GM23248 (cell line): ENCODE results near the gene ZBTB20. TPM values are rescaled to one million over a fixed set of nuclear protein-coding genes. Genes with fewer than 3 reads are reported as not detected.
A peak's percentile ranks its signal among the peaks of the same experiment; 100 is the strongest.

ENCODE experiments used
- DNase-seq: peaks from one replicate; pipeline ENCODE4 v3.0.0-alpha.2; 2015
- H2AFZ ChIP-seq: fragments of 200-600 bp; sonication (generic); 2 replicates; pipeline ENCODE4 v1.6.1; 2016; ENCODE audit warnings: antibody characterized with exemption
- H3F3A ChIP-seq: fragments of 200-600 bp; sonication (generic); 2 replicates; pipeline ENCODE4 v1.6.1; 2016; ENCODE audit warnings: mild to moderate bottlenecking, antibody characterized with exemption, mixed run types; ENCODE audit not compliant: insufficient read depth
- H3K27ac ChIP-seq: fragments of 200-600 bp; sonication (generic); 2 replicates; pipeline ENCODE4 v1.5.1; 2016; ENCODE audit warnings: mild to moderate bottlenecking
- H3K27me3 ChIP-seq: fragments of 200-600 bp; sonication (generic); replicated peaks from 2 replicates; pipeline ENCODE4 v1.6.1; 2016; ENCODE audit warnings: mild to moderate bottlenecking; ENCODE audit not compliant: insufficient read depth
- H3K36me3 ChIP-seq: fragments of 200-600 bp; sonication (generic); 2 replicates; pipeline ENCODE4 v1.6.1; 2016; ENCODE audit warnings: low read depth, mild to moderate bottlenecking
- H3K4me1 ChIP-seq: fragments of 200-600 bp; sonication (generic); 2 replicates; pipeline ENCODE4 v1.6.1; 2016; ENCODE audit warnings: mild to moderate bottlenecking; ENCODE audit not compliant: insufficient read depth
- H3K4me2 ChIP-seq: fragments of 200-600 bp; sonication (generic); one replicate; pipeline ENCODE4 v1.6.1; 2016; ENCODE audit warnings: mild to moderate bottlenecking; ENCODE audit not compliant: unreplicated experiment
- H3K4me3 ChIP-seq: fragments of 200-600 bp; sonication (generic); 2 replicates; pipeline ENCODE4 v1.5.1; 2016; ENCODE audit warnings: mild to moderate bottlenecking
- H3K79me2 ChIP-seq: fragments of 200-600 bp; sonication (generic); 2 replicates; pipeline ENCODE4 v1.6.1; 2016; ENCODE audit warnings: mild to moderate bottlenecking; ENCODE audit not compliant: insufficient read depth
- H3K9ac ChIP-seq: fragments of 200-600 bp; sonication (generic); 2 replicates; pipeline ENCODE4 v1.6.1; 2016; ENCODE audit warnings: mild to moderate bottlenecking
- H3K9me2 ChIP-seq: fragments of 200-600 bp; sonication (generic); 2 replicates; pipeline ENCODE4 v1.6.1; 2016; ENCODE audit warnings: mixed run types, mild to moderate bottlenecking, moderate library complexity; ENCODE audit not compliant: insufficient read depth
- H3K9me3 ChIP-seq: fragments of 200-600 bp; sonication (generic); one replicate; pipeline ENCODE4 v1.6.1; 2017; ENCODE audit warnings: low read depth
- H4K20me1 ChIP-seq: fragments of 200-600 bp; sonication (generic); 2 replicates; pipeline ENCODE4 v1.6.0; 2016; ENCODE audit not compliant: insufficient read depth
- EZH2 ChIP-seq: fragments of 200-600 bp; sonication (generic); IDR thresholded peaks from 2 replicates; pipeline ENCODE4 v1.6.1; 2018; ENCODE audit warnings: antibody characterized with exemption, mild to moderate bottlenecking; ENCODE audit not compliant: insufficient read depth, poor library complexity, severe bottlenecking
- EZH2phosphoT487 ChIP-seq: fragments of 200-600 bp; sonication (generic); IDR thresholded peaks from 2 replicates; pipeline ENCODE4 v1.6.1; 2018; ENCODE audit warnings: antibody characterized with exemption, moderate library complexity, mild to moderate bottlenecking, low read depth; ENCODE audit not compliant: insufficient read depth
- WGBS, 2 experiments: methylation state at CpG; one replicate each; pipeline ENCODE4 v1.1.6; 2015 to 2017; ENCODE audit warnings: low lambda C conversion rate in 2 of 2, low coverage in 1 of 2; ENCODE audit errors: missing lambda C conversion rate in 2 of 2; 5-methylcytosine and 5-hydroxymethylcytosine counted together
- in situ Hi-C: fragments of 300-500 bp; cut with MboI; formaldehyde crosslinking; loops from 2 replicates; pipeline ENCODE4 v1.15.0; 2020
- polyA plus RNA-seq: library from polyadenylated mRNA; unstranded; fragments of >200 nt; fragmentation: Nextera tagmentation; extraction: Ambion mirVana; gene quantifications from 2 replicates; pipeline ENCODE4 v1.2.1, GENCODE V29; 2016
- total RNA-seq: library from RNA; depleted of rRNA; stranded (reverse); fragments of >200 nt; shearing (Covaris generic); gene quantifications from 2 replicates; pipeline ENCODE4 v1.2.3, GENCODE V29; 2014

ZBTB20 gene
- total and polyA plus RNA-seq, 2 experiments from 2014 or later = 9.2 to 12.2 TPM

- Histone ChIP-seq H3F3A (no peaks in the 10 kb centered on the region), H4K20me1 (no peaks in the 10 kb centered on the region), H3K4me2 (peak overlapping the region; percentile 37), H3K79me2 (no peaks in the 10 kb centered on the region), H3K27ac (peak overlapping the region; percentile 50), H3K9ac (no peak overlapping the region), H2AFZ (no peak overlapping the region), H3K9me3 (no peaks in the 10 kb centered on the region), H3K36me3 (no peaks in the 10 kb centered on the region), H3K27me3 (no peaks in the 10 kb centered on the region), H3K4me1 (peaks cover 15% of the 10 kb centered on the region), H3K4me3 (no peak overlapping the region), H3K9me2 (no peaks in the 10 kb centered on the region)
- TF ChIP-seq EZH2phosphoT487 (no peak), EZH2 (no peak)
- in situ Hi-C loops = loop anchor here (25.0 kb wide), 1 partner anchor 966 kb away; no protein-coding TSS in a partner anchor
- DNase-seq = peak; percentile 8
- 86 to 95% methylated on average over 1 of the region's 1 CpG for WGBS, 2 experiments
These were observed 300.8 kb downstream of the ZBTB20 start for GRCh38 chr3:114846252-114846651.

- no peak overlapping the region for H3K9ac ChIP-seq
- no peaks in the 10 kb centered on the region for H3K79me2 ChIP-seq
- H3K9me3 ChIP-seq = no peaks in the 10 kb centered on the region
- no peaks in the 10 kb centered on the region for H3K36me3 ChIP-seq
- in situ Hi-C loops = loop anchor here (25.0 kb wide), 1 partner anchor 971 kb away; no protein-coding TSS in a partner anchor
- peaks cover 5% of the 10 kb centered on the region for H3K4me1 ChIP-seq
- peak; percentile 14 for DNase-seq
- no peak overlapping the region for H3K27ac ChIP-seq
- H3K4me2 ChIP-seq = no peak overlapping the region
- TF ChIP-seq EZH2phosphoT487 (no peak), EZH2 (no peak)
- H3K9me2 ChIP-seq = no peaks in the 10 kb centered on the region
- H3K4me3 ChIP-seq = no peak overlapping the region
- no peaks in the 10 kb centered on the region for H4K20me1 ChIP-seq
- WGBS, 2 experiments = 86 to 94% methylated on average over 1 of the region's 1 CpG
- no peaks in the 10 kb centered on the region for H3F3A ChIP-seq
- H3K27me3 ChIP-seq = no peaks in the 10 kb centered on the region
- no peak overlapping the region for H2AFZ ChIP-seq
These were observed 305.6 kb downstream of the ZBTB20 start for GRCh38 chr3:114841515-114841914.

- H3K79me2 ChIP-seq = no peaks in the 10 kb centered on the region
- no peak overlapping the region for H3K9ac ChIP-seq
- in situ Hi-C loops = loop anchor here (10.0 to 25.0 kb wide), 3 partner anchors 245 to 973 kb away; no protein-coding TSS in a partner anchor
- no peaks in the 10 kb centered on the region for H3K9me3 ChIP-seq
- TF ChIP-seq EZH2 (no peak), EZH2phosphoT487 (no peak)
- no peak overlapping the region for H3K27ac ChIP-seq
- no peaks in the 10 kb centered on the region for H3K9me2 ChIP-seq
- H3K4me1 ChIP-seq = no peaks in the 10 kb centered on the region
- no peak overlapping the region for H3K4me3 ChIP-seq
- DNase-seq = no peak
- no peaks in the 10 kb centered on the region for H3F3A ChIP-seq
- no peak overlapping the region for H2AFZ ChIP-seq
- no peak overlapping the region for H3K4me2 ChIP-seq
- no peaks in the 10 kb centered on the region for H3K36me3 ChIP-seq
- no peaks in the 10 kb centered on the region for H3K27me3 ChIP-seq
- 56 to 71% methylated on average over 2 of the region's 2 CpGs for WGBS, 2 experiments
- H4K20me1 ChIP-seq = no peaks in the 10 kb centered on the region
These were observed 307.6 kb downstream of the ZBTB20 start for GRCh38 chr3:114839476-114839875.

- 100% methylated on average over 2 of the region's 2 CpGs for WGBS, 2 experiments
These were observed 309.1 kb downstream of the ZBTB20 start for GRCh38 chr3:114838025-114838424.

More at GRCh38 chr3:114838025-114838424, 309.1 kb downstream of the ZBTB20 start:
- Histone ChIP-seq H3K79me2 (no peaks in the 10 kb centered on the region), H3F3A (no peaks in the 10 kb centered on the region), H3K9ac (no peak overlapping the region), H3K4me3 (no peak overlapping the region), H3K4me2 (no peak overlapping the region), H3K27ac (no peak overlapping the region), H3K9me3 (no peaks in the 10 kb centered on the region), H3K36me3 (no peaks in the 10 kb centered on the region), H2AFZ (no peak overlapping the region), H3K4me1 (no peaks in the 10 kb centered on the region), H3K27me3 (no peaks in the 10 kb centered on the region), H4K20me1 (no peaks in the 10 kb centered on the region), H3K9me2 (no peaks in the 10 kb centered on the region; the same call in 1 of the 2 replicates)
- no peak for TF ChIP-seq EZH2phosphoT487
- TF ChIP-seq EZH2 = no peak
- in situ Hi-C loops = loop anchor here (10.0 to 25.0 kb wide), 3 partner anchors 247 to 974 kb away; no protein-coding TSS in a partner anchor
- no peak for DNase-seq
